Astrocyte of the cerebellum (primary cell): ENCODE data around the gene SPSB4.

Experiments
- DNase-seq: peaks from one replicate; pipeline ENCODE4 v3.0.0-alpha.2; 2011; ENCODE audit warnings: low read depth
- H3K4me3 ChIP-seq: 2 replicates; pipeline ENCODE4 v1.5.1; 2011; ENCODE audit warnings: mild to moderate bottlenecking, low read depth, low read length, moderate library complexity
- CTCF ChIP-seq: IDR thresholded peaks from 2 replicates; pipeline ENCODE4 v1.5.1; 2012; ENCODE audit warnings: low read length, low read depth, moderate library complexity, mild to moderate bottlenecking; ENCODE audit errors: missing control alignments
- in situ Hi-C: cut with HindIII; loops from 2 replicates; pipeline ENCODE4 v1.10.0; 2017; ENCODE audit warnings: low sequenced_read_pairs

SPSB4 gene

GRCh38 chr3:141148770-141149169, 97.6 kb downstream of the SPSB4 start:
- no peak for DNase-seq
- in situ Hi-C loops, result no loop called here
- TF ChIP-seq CTCF, result no peak
- H3K4me3 ChIP-seq, result no peak overlapping the region

GRCh38 chr3:141150081-141150830, 99.1 kb downstream of the SPSB4 start:
- in situ Hi-C loops, result no loop called here
- no peak overlapping the region for H3K4me3 ChIP-seq
- DNase-seq, result no peak
- no peak for TF ChIP-seq CTCF

GRCh38 chr3:141150931-141151330, 99.8 kb downstream of the SPSB4 start:
- no peak overlapping the region for H3K4me3 ChIP-seq
- no peak for DNase-seq
- no peak for TF ChIP-seq CTCF
- in situ Hi-C loops, result no loop called here

GRCh38 chr3:141151439-141151838, 100.3 kb downstream of the SPSB4 start:
- in situ Hi-C loops, result no loop called here
- no peak overlapping the region for H3K4me3 ChIP-seq
- no peak for TF ChIP-seq CTCF
- no peak for DNase-seq

GRCh38 chr3:141152130-141152529, 101.0 kb downstream of the SPSB4 start:
- no peak for TF ChIP-seq CTCF
- in situ Hi-C loops, result no loop called here
- H3K4me3 ChIP-seq, result no peak overlapping the region
- no peak for DNase-seq

- TF ChIP-seq CTCF, result no peak
- no peak overlapping the region for H3K4me3 ChIP-seq
- in situ Hi-C loops, result no loop called here
- no peak for DNase-seq
Measured at GRCh38 chr3:141152801-141153678, 101.9 kb downstream of the SPSB4 start.
